CD4-positive, alpha-beta T cell treated with Interleukin-4 for 1 hour (primary cell): ENCODE measurements around the gene NR1I3.

Experiments used
- DNase-seq, 2 donors: peaks; one replicate each; pipeline ENCODE4 v3.0.0-alpha.2; 2020 to 2022

The NR1I3 gene

DNA sequence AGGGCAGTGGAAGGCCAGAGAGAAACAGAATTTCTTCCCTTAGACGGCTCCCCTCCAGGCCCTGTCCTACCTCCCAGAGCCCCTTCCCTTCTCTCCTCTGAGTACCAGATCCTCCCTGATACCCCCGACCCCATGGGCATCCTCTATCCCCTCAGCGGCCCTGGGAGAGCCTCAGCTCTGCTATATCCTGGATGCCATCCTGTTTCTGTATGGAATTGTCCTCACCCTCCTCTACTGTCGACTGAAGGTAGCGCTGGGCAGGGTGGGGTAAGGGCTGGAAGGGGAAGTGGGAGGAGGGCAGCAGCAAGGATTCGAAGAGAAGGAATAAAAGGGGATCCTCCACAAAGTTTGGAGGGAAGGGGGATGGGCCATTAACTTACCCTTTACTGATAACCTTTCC, 20.2 kb downstream of the NR1I3 start:
- DNase-seq = no peak

GRCh38 chr1:161216945-161217712, 20.9 kb downstream of the NR1I3 start:
- peak in 1 of 2 donors; percentile 63 for DNase-seq

GRCh38 chr1:161215076-161215475, 22.9 kb downstream of the NR1I3 start, which contains the start of gene FCER1G:
Gene FCER1G, plus strand, starts transcription at chr1:161215295. Its CDS starts 27 bp downstream, at chr1:161215322.
- DNase-seq = peak in 1 of 2 donors; percentile 69

GRCh38 chr1:161214369-161214768, 23.6 kb downstream of the NR1I3 start:
- DNase-seq = no peak

- peak; percentile 81 to 82 for DNase-seq
Measured at GRCh38 chr1:161209790-161210409, 28.1 kb downstream of the NR1I3 start.

DNA sequence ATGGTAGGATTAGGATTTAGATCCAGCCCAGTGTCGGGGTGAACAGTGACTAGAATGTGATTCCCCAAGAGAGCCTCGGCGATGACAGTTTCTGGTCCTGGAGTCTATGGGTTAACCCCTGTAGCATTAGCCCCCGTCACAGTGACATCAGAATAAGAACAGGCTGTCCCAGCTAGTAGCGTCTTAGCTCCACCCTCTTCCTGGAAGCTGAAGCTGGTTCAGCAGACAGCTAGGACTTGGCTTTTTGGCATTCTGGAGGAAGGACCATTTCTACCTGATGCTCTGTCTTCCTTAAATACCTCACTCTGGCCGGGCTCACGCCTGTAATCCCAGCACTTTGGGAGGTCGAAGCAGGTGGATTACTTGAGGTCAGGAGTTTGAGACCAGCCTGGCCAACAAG, 30.8 kb downstream of the NR1I3 start:
- no peak for DNase-seq

DNA sequence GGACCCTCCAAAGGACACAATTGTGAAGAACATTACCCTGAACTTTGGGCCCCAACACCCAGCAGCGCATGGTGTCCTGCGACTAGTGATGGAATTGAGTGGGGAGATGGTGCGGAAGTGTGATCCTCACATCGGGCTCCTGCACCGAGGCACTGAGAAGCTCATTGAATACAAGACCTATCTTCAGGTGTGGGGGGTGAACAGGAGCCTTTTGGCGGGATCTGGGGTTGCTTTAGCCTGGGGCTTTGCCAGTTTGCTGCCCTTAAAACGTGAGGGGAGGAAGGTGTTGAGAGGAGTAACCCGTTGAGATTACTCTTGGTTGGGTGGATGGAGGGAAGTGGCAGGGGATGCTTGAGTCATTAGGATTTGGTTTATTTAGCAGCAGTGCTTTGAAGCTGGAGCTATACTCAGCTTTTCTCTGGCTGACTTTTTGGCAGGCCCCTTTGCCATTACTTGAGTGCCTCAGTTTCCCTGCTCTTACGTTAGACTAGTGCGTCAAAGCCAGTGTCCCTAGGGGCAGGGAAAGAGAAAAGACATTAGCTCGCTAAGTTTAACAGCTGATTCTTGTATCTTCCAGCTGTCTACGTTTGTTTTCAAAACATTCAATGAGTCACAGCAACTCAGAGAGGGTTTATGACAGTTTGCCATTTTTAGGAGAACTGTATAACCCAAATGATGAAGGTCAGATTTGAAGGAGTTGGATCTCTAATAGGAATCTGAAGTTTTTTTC, 31.4 kb downstream of the NR1I3 start:
- DNase-seq = no peak

DNA sequence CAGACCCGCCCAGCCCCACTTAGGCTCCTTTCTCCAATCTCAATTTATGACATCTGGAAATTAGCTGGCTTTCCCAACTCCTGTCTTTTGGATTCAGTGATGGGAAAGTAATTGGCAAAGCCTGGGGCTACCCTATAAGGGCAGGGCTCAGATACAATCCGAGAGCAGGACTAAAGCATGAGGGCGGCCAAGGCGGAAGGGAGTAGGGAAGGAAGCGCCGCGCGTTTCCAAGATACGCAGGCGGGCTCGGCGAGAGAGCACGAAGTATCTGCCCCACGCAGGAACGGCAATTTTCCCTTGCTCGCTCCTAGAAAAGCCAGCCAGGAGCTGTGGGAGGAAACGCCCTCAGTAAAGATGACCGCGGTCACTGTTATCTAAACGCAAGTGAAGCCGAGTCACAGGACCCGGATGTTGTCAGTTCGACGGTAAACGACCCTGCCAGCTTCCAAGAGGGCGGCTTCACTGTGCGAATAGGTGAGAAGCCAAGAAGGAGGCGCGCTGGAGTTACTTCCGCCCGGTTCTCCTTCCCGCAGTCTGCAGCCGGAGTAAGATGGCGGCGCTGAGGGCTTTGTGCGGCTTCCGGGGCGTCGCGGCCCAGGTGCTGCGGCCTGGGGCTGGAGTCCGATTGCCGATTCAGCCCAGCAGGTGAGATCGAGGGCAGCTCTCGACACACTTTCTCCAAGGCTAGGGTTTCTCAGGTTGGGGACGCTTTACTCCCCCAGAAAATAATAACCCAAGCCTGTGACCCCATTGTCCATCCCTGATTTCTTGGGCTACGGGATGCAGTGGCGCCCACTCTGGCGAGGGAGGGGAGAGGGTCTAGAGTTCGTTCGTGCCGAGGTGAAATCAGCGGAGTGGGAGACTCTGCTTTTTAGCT, 35.9 kb downstream of the NR1I3 start, which contains the start of gene NDUFS2:
Gene NDUFS2 (plus strand): TSS at position 532 of the 877 bp plus-strand sequence. CDS start 19 bp downstream, at position 551.
- peak; percentile 98 for DNase-seq

- DNase-seq = no peak
Measured at GRCh38 chr1:161200992-161201835, 36.8 kb downstream of the NR1I3 start.

GRCh38 chr1:161200421-161200991, 37.5 kb downstream of the NR1I3 start:
- DNase-seq = peak in 1 of 2 donors; percentile 53

- no peak for DNase-seq
Measured at GRCh38 chr1:161199506-161200139, 38.4 kb downstream of the NR1I3 start.

DNA sequence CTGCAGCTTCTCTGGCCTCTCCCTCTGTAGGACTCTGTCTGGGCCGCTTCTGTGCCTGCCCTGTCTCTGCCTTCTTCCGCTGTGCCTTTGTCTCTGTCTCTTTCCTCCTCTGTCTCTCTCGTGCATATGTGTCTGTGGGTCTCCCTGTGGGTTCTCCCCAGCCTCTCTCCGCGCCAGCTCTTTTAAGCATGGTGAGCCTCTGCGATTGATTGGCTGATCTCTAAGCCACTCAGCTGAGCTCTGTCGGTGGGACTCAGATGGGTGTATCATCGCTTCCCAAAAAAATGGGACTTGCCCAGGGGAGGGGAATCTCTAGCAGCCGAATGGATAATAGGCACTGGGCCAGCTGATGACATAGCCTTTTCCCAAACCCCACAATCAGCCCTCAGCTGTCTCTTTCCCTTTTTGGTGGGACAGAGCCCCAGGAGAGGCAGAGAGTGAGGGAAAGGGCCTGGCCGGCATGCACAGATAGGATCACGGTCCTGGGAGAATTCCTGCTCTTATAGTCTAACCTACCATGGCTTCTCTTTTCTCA, 39.0 kb downstream of the NR1I3 start, which contains the start of gene ADAMTS4:
Gene ADAMTS4 (minus strand): TSS at position 158 of the 535 bp plus-strand sequence. CDS start 427 bp downstream, outside the sequence.
- no peak for DNase-seq

- DNase-seq = no peak
Measured at GRCh38 chr1:161198194-161198896, 39.7 kb downstream of the NR1I3 start.

DNA sequence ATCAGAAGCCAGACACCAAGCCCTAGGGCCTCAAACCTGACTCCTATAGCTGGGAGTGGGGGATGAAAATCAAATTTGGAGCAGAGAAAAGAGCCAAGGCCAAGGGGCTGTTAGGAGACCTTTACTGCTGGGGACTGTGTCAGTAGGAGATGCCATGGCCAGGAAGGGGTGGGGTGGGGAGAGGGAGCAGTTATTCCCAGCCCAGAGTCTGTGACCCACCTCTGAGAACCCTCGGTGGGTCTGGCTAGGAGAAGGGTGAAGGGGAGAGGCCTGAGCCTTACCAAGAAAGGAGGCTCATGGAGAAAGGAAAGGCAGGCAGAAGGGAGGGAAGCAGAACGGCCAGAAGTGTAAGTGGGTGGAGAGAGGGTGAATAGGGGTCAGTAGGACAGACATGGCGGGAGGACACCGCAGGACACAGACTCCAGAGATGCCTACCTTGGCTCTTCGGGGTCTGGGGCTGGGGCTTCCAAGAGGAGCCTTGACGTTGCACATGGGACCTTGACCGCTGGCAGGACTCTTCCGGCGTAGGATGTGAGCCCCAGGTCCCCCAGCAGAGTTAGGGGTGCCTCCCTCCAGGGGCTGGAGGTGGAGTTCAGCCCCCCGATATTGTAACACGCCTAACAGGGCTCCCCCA, 40.3 kb downstream of the NR1I3 start:
- DNase-seq = no peak

DNA sequence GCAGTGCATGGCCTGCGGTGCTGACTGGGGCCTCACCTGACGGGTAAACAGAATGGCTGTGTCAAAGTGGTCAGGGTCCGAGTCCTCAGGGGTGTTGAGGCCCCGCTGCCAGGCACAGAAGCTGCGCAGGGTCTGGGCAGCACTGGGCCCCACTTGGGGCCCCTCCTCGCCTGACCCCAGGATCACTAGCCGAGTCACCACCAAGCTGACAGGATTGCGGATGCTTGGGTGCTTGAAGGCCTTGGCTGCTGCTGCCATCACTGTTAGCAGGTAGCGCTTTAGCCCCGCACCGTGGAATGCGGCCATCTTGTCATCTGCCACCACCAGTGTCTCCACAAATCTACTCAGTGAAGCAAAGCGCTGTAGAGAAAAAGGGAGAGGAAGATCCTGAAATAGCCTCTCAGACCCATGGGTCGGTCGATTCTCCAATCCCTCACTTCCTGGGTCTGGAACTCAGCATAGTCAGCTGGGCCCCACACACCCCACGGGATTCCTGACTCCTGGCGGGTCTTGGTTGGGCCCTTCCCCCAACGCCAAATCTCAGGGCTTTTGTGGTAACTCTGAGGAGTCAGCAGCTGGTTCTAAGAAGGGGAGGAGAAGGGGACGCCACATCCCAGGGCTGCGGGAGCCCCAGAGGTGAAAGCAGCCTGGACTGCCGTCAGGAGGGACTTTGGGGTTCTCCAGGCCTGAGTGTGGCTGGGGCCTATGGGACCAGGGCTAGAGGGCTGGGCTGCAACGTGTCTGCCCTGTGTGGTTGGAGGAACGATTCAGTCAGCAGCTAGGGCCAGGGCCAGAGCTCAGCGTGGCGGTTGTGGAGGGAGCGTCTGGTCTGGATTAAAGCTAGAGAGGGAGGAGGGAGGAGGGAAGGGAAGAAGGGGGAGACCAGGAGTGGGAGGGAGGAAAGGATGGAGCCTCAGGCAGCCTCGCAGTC, 41.2 kb downstream of the NR1I3 start:
- no peak for DNase-seq

DNA sequence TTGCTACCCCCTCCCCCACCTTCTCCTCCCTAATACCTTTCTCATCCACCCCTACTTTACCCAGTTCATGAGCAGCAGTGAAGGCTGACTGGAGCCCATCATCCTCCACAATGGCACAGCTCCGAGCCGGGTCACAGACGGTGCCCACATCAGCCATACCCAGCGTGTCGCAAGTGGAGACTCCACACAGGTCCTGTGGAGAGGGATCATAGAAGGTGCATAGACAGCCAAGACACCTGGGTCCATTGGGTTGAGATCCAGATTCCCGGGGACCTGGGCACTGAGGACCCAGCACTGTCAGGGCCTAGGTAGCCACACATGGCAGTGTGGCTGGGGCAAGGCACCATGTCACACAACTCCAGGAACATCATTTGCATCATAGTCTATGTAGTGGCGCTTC, 41.9 kb downstream of the NR1I3 start:
- DNase-seq = no peak

DNA sequence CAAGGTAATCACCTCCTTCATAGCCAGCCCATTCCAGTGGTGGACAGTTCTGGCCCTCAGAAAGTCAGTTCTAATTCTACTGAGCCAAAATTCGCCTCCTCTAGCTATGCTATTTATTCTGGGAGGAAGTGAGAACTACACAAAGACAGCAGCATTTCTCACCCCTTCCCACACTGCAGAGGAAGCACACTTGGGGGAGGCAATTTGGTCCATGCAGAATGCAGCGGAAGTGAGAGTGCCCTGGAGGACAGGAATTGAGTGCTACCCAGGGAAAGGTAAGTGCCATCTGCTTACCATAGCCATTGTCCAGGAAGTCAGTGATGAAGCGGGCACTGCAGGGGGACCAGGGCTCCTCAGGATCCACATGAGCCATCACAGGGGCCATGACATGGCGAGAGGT, 42.8 kb downstream of the NR1I3 start:
- DNase-seq = no peak
